NOMO-1 treated with dmso at 0.1 percent for 144 hours (cell line): ENCODE results near the gene SNX10.
A peak's percentile ranks its signal among the peaks of the same experiment; 100 is the strongest.

ENCODE experiments used
- DNase-seq: peaks from one replicate; lab custom pipeline; 2025; ENCODE audit not compliant: unreplicated experiment; lab: John Stamatoyannopoulos, UW

Gene SNX10

GRCh38 chr7:26295586-26295985, 3.9 kb downstream of the SNX10 start:
- DNase-seq, result no peak

- DNase-seq, result no peak
These were observed 6.9 kb downstream of the SNX10 start for GRCh38 chr7:26298472-26299058.

- peak; percentile 93 for DNase-seq
These were observed 13.6 kb downstream of the SNX10 start for GRCh38 chr7:26305090-26305868.

GRCh38 chr7:26305869-26306665, 14.4 kb downstream of the SNX10 start:
- DNase-seq, result no peak

GRCh38 chr7:26306790-26307189, 15.1 kb downstream of the SNX10 start:
- no peak for DNase-seq

GRCh38 chr7:26307226-26307625, 15.6 kb downstream of the SNX10 start:
- no peak for DNase-seq

- DNase-seq, result no peak
These were observed 16.1 kb downstream of the SNX10 start for GRCh38 chr7:26307791-26308190.

GRCh38 chr7:26308551-26308950, 16.9 kb downstream of the SNX10 start:
- DNase-seq, result no peak

GRCh38 chr7:26309089-26309488, 17.4 kb downstream of the SNX10 start:
- no peak for DNase-seq

- no peak for DNase-seq
These were observed 20.1 kb downstream of the SNX10 start for GRCh38 chr7:26311798-26312197.

GRCh38 chr7:26317211-26317610, 25.5 kb downstream of the SNX10 start:
- DNase-seq, result no peak

GRCh38 chr7:26318921-26319320, 27.3 kb downstream of the SNX10 start:
- DNase-seq, result no peak

GRCh38 chr7:26319636-26320035, 28.0 kb downstream of the SNX10 start:
- DNase-seq, result no peak

GRCh38 chr7:26320878-26321277, 29.2 kb downstream of the SNX10 start:
- no peak for DNase-seq

- no peak for DNase-seq
These were observed 29.8 kb downstream of the SNX10 start for GRCh38 chr7:26321435-26321834.

- no peak for DNase-seq
These were observed 34.5 kb downstream of the SNX10 start for GRCh38 chr7:26326211-26326610.

GRCh38 chr7:26328498-26329390, 37.1 kb downstream of the SNX10 start:
- no peak for DNase-seq

- peak; percentile 72 for DNase-seq
These were observed 38.0 kb downstream of the SNX10 start for GRCh38 chr7:26329520-26330255.

- no peak for DNase-seq
These were observed 39.5 kb downstream of the SNX10 start for GRCh38 chr7:26331113-26331512.

- no peak for DNase-seq
These were observed 40.1 kb downstream of the SNX10 start for GRCh38 chr7:26331789-26332188.
